Gastroesophageal sphincter (tissue), 3 donors: ENCODE measurements around the gene CAPZB.

ENCODE experiments used
- CTCF ChIP-seq, 4 experiments: fragments of 200-600 bp in 2 of 4; fragments of 450-650 bp in 2 of 4; sonication (generic) in 1 of 4; IDR thresholded peaks; one replicate each; pipeline ENCODE4 v1.5.1; 2017 to 2019; ENCODE audit warnings: antibody characterized with exemption in 4 of 4, mild to moderate bottlenecking in 2 of 4, moderate library complexity in 2 of 4
- EP300 ChIP-seq: sonication (generic); formaldehyde crosslinking; IDR thresholded peaks from one replicate; pipeline ENCODE4 v1.6.1; 2017; ENCODE audit warnings: antibody characterized with exemption, mild to moderate bottlenecking
- POLR2A ChIP-seq, 2 donors: fragments of 450-650 bp; IDR thresholded peaks; one replicate each; pipeline ENCODE4 v1.6.1; 2017; ENCODE audit warnings: antibody characterized with exemption in 2 of 2, mild to moderate bottlenecking in 2 of 2, moderate library complexity in 1 of 2

GRCh38 chr1:19401535-19401889 lies 83.8 kb downstream of the CAPZB start:
- TF ChIP-seq EP300 (no peak), CTCF (IDR thresholded peaks at IDR 0.05) (no peak), POLR2A (IDR thresholded peaks at IDR 0.05) (no peak)
